Adrenal gland (tissue), 5 donors: Measurements from ENCODE around the gene RAI14.

Experiments
- POLR2A ChIP-seq, 2 donors: fragments of 450-650 bp; IDR thresholded peaks; one replicate each; pipeline ENCODE4 v1.6.1; 2017; ENCODE audit warnings: antibody characterized with exemption in 2 of 2, mild to moderate bottlenecking in 2 of 2, moderate library complexity in 1 of 2
- TF ChIP-seq, protein P1 (sequence below), 6 experiments: fragments of 450-650 bp in 4 of 6; fragments of 200-600 bp in 2 of 6; sonication (generic) in 1 of 6; IDR thresholded peaks; 1 replicate in 5 of 6; 2 replicates in 1 of 6; pipeline versions ENCODE4 v1.5.1 to v1.8.0; 2016 to 2021; ENCODE audit warnings: antibody characterized with exemption in 6 of 6, mild to moderate bottlenecking in 2 of 6, moderate library complexity in 1 of 6
- donor health status: DM: no; HTN: no; CAD: no.

DNA sequence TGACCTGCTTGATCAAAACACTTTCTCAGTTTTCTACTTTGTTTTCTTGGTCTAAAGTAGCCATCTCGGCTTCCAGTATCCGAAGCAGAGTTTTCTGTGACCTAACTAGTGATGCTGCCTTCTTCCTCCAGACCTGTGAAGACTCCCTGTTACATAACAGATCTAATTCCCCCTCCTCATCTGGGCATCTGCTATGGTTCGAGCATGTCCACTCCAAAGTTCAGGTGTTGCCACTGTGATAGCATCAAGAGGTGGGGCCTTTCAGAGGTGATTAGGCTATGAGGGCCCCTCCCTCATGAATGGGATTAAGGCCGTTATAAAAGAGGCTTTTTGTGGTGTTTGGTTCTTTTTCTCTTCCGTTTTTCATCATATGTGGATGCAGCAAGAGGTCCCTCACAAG lies 203.1 kb downstream of the RAI14 start:
- TF ChIP-seq, protein P1, sequence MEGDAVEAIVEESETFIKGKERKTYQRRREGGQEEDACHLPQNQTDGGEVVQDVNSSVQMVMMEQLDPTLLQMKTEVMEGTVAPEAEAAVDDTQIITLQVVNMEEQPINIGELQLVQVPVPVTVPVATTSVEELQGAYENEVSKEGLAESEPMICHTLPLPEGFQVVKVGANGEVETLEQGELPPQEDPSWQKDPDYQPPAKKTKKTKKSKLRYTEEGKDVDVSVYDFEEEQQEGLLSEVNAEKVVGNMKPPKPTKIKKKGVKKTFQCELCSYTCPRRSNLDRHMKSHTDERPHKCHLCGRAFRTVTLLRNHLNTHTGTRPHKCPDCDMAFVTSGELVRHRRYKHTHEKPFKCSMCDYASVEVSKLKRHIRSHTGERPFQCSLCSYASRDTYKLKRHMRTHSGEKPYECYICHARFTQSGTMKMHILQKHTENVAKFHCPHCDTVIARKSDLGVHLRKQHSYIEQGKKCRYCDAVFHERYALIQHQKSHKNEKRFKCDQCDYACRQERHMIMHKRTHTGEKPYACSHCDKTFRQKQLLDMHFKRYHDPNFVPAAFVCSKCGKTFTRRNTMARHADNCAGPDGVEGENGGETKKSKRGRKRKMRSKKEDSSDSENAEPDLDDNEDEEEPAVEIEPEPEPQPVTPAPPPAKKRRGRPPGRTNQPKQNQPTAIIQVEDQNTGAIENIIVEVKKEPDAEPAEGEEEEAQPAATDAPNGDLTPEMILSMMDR (IDR thresholded peaks at IDR 0.05): no peak
- TF ChIP-seq POLR2A (IDR thresholded peaks at IDR 0.05): no peak
